Sigmoid colon (tissue), 7 donors: ENCODE data around the gene ARVCF. TPM values are rescaled to one million over a fixed set of nuclear protein-coding genes. Genes with fewer than 3 reads are reported as not detected.

Source experiments
- DNase-seq: peaks from one replicate; pipeline ENCODE4 v3.0.0-alpha.2; 2019
- H3K27ac ChIP-seq, 4 donors: fragments of 200-600 bp; sonication (generic); one replicate each; pipeline ENCODE4 v1.5.1; 2016 to 2019; ENCODE audit warnings: mild to moderate bottlenecking in 1 of 4
- H3K27me3 ChIP-seq, 3 donors: fragments of 200-600 bp; sonication (generic); one replicate each; pipeline ENCODE4 v1.5.1; 2019; ENCODE audit warnings: mild to moderate bottlenecking in 1 of 3
- H3K36me3 ChIP-seq, 4 donors: fragments of 200-600 bp; sonication (generic); one replicate each; pipeline ENCODE4 v1.5.1; 2016 to 2019
- H3K4me1 ChIP-seq, 4 donors: fragments of 200-600 bp; sonication (generic); one replicate each; pipeline ENCODE4 v1.5.1; 2017 to 2019
- H3K4me3 ChIP-seq, 4 donors: fragments of 200-600 bp; sonication (generic); one replicate each; pipeline ENCODE4 v1.5.1; 2017 to 2019; ENCODE audit warnings: mild to moderate bottlenecking in 2 of 4, moderate library complexity in 1 of 4
- H3K9me3 ChIP-seq, 4 donors: fragments of 200-600 bp in 3 of 4; sonication (generic) in 3 of 4; one replicate each; pipeline versions ENCODE4 v1.5.1 to v1.6.1; 2013 to 2019
- CTCF ChIP-seq, 4 experiments: fragments of 450-650 bp in 3 of 4; fragments of 200-600 bp in 1 of 4; IDR thresholded peaks; one replicate each; pipeline ENCODE4 v1.5.1; 2016 to 2019; ENCODE audit warnings: antibody characterized with exemption in 4 of 4, mild to moderate bottlenecking in 3 of 4, moderate library complexity in 2 of 4
- EP300 ChIP-seq, 4 donors: sonication (generic); formaldehyde crosslinking; IDR thresholded peaks; one replicate each; pipeline ENCODE4 v1.6.1; 2017; ENCODE audit warnings: antibody characterized with exemption in 4 of 4
- POLR2A ChIP-seq, 2 donors: fragments of 450-650 bp; IDR thresholded peaks; one replicate each; pipeline ENCODE4 v1.6.1; 2016; ENCODE audit warnings: antibody characterized with exemption in 2 of 2, mild to moderate bottlenecking in 2 of 2, moderate library complexity in 2 of 2
- POLR2AphosphoS5 ChIP-seq, 4 donors: sonication (generic); formaldehyde crosslinking; IDR thresholded peaks; one replicate each; pipeline ENCODE4 v1.6.1; 2017; ENCODE audit warnings: antibody characterized with exemption in 4 of 4
- WGBS, 2 donors: extraction: QIAGEN DNeasy Blood & Tissue Kit; methylation state at CpG; one replicate each; pipeline ENCODE4 v1.1.7; 2013; 5-methylcytosine and 5-hydroxymethylcytosine counted together
- intact Hi-C: fragments of 100-400 bp; cut with DNase I; formaldehyde crosslinking; loops from one replicate; pipeline ENCODE4 v1.15.1; 2023
- polyA plus RNA-seq, 3 donors: library from polyadenylated mRNA; stranded (reverse); fragments of 200-250 nt; gene quantifications; one replicate each; pipeline ENCODE4 v1.2.3, GENCODE V29; 2013
- total RNA-seq, 4 donors: library from RNA; depleted of rRNA; stranded (reverse); fragments of >200 nt; gene quantifications; one replicate each; pipeline ENCODE4 v1.1.0, GENCODE V29; 2016
- donor health status: healthy with polysubstance abuse.
- donor health status: Bipolar disorder and iron deficiency.
- donor health status: healthy.

ARVCF gene
- total and polyA plus RNA-seq, 7 donors = 3.9 to 33.8 (median 14.6) TPM

DNA sequence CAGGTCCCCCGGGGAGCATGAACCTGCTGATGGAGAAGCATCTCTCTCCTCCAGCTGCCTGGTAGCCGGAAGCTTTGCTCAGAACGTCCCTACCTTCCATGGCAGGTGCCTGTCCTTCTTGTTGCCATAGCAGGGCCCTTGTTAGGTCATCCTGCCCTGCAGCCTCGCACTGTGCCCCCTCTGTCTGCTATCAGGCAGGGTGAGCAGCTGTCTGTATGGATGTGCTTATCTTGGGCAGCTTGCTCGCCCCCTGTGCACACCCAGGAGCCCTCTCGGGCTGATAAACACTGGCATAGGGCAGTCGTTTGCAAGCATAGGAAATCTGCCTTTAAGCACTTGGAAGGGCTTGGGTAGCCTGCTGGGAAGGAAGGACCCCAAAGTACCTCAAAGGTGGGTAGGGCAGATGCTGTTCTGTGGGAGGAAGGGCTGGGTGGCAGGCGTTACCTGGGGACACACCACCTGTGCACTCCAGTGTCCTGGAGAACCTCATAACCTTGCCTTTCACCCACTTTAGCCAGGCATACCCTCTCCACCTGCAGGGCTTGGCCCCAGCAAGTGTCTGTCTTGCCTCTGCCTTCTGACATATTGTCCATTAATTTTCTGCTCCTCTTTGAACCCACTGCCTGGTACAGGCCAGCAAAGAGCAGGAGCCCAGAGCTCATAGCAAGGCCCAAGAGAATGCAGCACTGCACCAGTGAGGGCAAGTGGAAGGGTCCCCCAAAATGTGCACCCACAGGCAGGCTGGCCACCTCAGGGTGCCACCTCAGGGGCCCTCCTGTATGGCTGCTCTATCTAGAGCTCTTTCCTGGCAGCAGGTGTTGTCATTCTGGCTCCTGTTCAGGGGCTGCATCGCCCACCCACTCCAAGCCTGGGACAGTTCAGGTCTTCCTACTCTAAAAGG lies 83.0 kb downstream of the ARVCF start:
- intact Hi-C loops = no loop called here
- DNase-seq = no peak
- peaks cover 0 to 12% (median 8%) of the 10 kb centered on the region in 4 donors for H3K4me1 ChIP-seq
- no peak overlapping the region for H3K27ac ChIP-seq
- 86 to 90% methylated on average over 9 of the region's 9 CpGs for WGBS, 2 donors
- H3K36me3 ChIP-seq = peaks cover 0 to 10% (median 0%) of the 10 kb centered on the region in 4 donors
- H3K27me3 ChIP-seq = no peaks in the 10 kb centered on the region
- TF ChIP-seq POLR2A (IDR thresholded peaks at IDR 0.05) (no peak), POLR2AphosphoS5 (IDR thresholded peaks at IDR 0.05) (no peak), CTCF (IDR thresholded peaks at IDR 0.05) (no peak), EP300 (IDR thresholded peaks at IDR 0.05) (no peak)
- H3K4me3 ChIP-seq = no peak overlapping the region
- no peaks in the 10 kb centered on the region for H3K9me3 ChIP-seq

DNA sequence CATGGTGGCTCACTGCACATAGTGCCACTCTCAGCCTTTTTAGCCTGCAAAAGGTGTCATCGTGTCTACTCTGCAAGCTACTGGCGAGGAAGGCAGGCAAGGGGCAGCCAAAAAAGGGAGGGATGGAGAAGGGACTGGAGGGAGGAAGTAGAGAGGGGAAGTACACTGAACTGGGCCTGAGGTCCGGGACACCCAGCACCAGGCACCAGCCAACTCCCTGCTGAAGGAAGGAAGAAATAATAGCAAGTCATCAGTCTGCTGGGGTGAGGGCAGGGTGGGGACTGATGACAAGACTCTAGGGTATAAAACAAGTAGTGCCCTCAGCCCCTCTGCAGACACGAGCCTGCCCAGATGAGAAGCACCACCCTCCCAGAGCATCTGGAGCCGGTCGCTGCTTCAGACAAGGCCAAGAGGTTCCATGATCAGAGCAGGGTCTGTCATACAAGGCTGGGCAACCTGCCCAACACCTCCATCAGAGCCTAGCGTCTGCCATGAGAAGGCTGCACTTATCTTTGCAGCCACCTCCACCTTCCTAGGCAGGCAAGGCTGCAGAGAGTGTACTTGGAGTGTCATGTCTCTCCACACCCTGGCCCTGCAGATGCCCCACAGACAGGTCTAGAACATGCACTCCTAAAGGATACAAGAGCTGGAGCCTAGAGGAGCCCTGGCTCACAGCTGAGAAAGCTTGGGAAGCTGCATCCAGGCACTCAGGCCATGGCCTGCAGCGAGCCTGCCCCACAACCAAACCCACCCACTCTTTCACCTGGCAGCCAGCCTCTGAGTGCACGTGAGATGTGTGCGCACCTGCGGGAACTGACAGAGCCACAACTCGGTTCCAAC lies 84.0 kb downstream of the ARVCF start:
- no peaks in the 10 kb centered on the region for H3K9me3 ChIP-seq
- TF ChIP-seq CTCF (IDR thresholded peaks at IDR 0.05) = no peak
- no peak for TF ChIP-seq POLR2AphosphoS5 (IDR thresholded peaks at IDR 0.05)
- no peak for TF ChIP-seq POLR2A (IDR thresholded peaks at IDR 0.05)
- no peak for TF ChIP-seq EP300 (IDR thresholded peaks at IDR 0.05)
- no peak overlapping the region for H3K4me3 ChIP-seq
- no peaks in the 10 kb centered on the region for H3K27me3 ChIP-seq
- no peak for DNase-seq
- intact Hi-C loops = no loop called here
- peaks cover 0 to 2% (median 0%) of the 10 kb centered on the region in 4 donors for H3K4me1 ChIP-seq
- WGBS, 2 donors = 78 to 86% methylated on average over 12 of the region's 12 CpGs
- no peak overlapping the region for H3K27ac ChIP-seq
- H3K36me3 ChIP-seq = peaks cover 0 to 10% (median 0%) of the 10 kb centered on the region in 4 donors

- peaks cover 0 to 10% (median 0%) of the 10 kb centered on the region in 4 donors for H3K36me3 ChIP-seq
- H3K9me3 ChIP-seq = no peaks in the 10 kb centered on the region
- no peaks in the 10 kb centered on the region for H3K27me3 ChIP-seq
- H3K4me1 ChIP-seq = no peaks in the 10 kb centered on the region
- 96 to 97% methylated on average over 8 of the region's 8 CpGs for WGBS, 2 donors
- no peak for DNase-seq
- no peak overlapping the region for H3K4me3 ChIP-seq
- TF ChIP-seq POLR2AphosphoS5 (IDR thresholded peaks at IDR 0.05) = no peak
- TF ChIP-seq CTCF (IDR thresholded peaks at IDR 0.05) = no peak
- no peak for TF ChIP-seq POLR2A (IDR thresholded peaks at IDR 0.05)
- no peak for TF ChIP-seq EP300 (IDR thresholded peaks at IDR 0.05)
- intact Hi-C loops = no loop called here
- H3K27ac ChIP-seq = no peak overlapping the region
Measured at GRCh38 chr22:19931514-19931913, 85.1 kb downstream of the ARVCF start.

- intact Hi-C loops = no loop called here
- Histone ChIP-seq H3K36me3 (peaks cover 0 to 10% (median 0%) of the 10 kb centered on the region in 4 donors), H3K9me3 (no peaks in the 10 kb centered on the region), H3K4me1 (no peaks in the 10 kb centered on the region), H3K27ac (no peak overlapping the region), H3K27me3 (no peaks in the 10 kb centered on the region), H3K4me3 (no peak overlapping the region)
- TF ChIP-seq POLR2AphosphoS5 (IDR thresholded peaks at IDR 0.05) = no peak
- TF ChIP-seq POLR2A (IDR thresholded peaks at IDR 0.05) = no peak
- TF ChIP-seq EP300 (IDR thresholded peaks at IDR 0.05) = no peak
- TF ChIP-seq CTCF (IDR thresholded peaks at IDR 0.05) = no peak
- DNase-seq = no peak
- 91 to 93% methylated on average over 21 of the region's 21 CpGs for WGBS, 2 donors
Measured at GRCh38 chr22:19930551-19931486, 85.8 kb downstream of the ARVCF start.
